GM12878 (cell line): Measurements from ENCODE around the gene PLA2G15. TPM values are rescaled to one million over a fixed set of nuclear protein-coding genes. Genes with fewer than 3 reads are reported as not detected.

Experiments
- ATF2 ChIP-seq: IDR thresholded peaks from 2 replicates; pipeline ENCODE4 v1.6.1; 2012; ENCODE audit warnings: low read length, inconsistent platforms
- BCL11A ChIP-seq: IDR thresholded peaks from 2 replicates; pipeline ENCODE4 v1.6.1; 2011; ENCODE audit warnings: low read depth, low read length
- CBX3 ChIP-seq: fragments of 200-600 bp; sonication (generic); IDR thresholded peaks from 2 replicates; pipeline ENCODE4 v1.6.1; 2016; ENCODE audit warnings: low read depth, borderline replicate concordance
- CHD1 ChIP-seq: IDR thresholded peaks from 2 replicates; pipeline ENCODE4 v1.6.1; 2012; ENCODE audit warnings: low read depth, low read length, improper control_type of control experiment
- ESRRA ChIP-seq: IDR thresholded peaks from 2 replicates; pipeline ENCODE4 v1.6.1; 2012; ENCODE audit warnings: mild to moderate bottlenecking, low read length, improper control_type of control experiment
- FOXM1 ChIP-seq: IDR thresholded peaks from 2 replicates; pipeline ENCODE4 v1.6.1; 2012; ENCODE audit warnings: low read depth, mild to moderate bottlenecking, inconsistent platforms, low read length, moderate library complexity
- PML ChIP-seq: IDR thresholded peaks from 2 replicates; pipeline ENCODE4 v1.6.1; 2012; ENCODE audit warnings: low read length, inconsistent platforms
- POLR2AphosphoS2 ChIP-seq: IDR thresholded peaks from 2 replicates; pipeline ENCODE4 v1.6.1; 2011; ENCODE audit warnings: low read depth, mild to moderate bottlenecking, low read length, improper control_type of control experiment, moderate library complexity
- PRDM15 ChIP-seq: fragments of 450-650 bp; formaldehyde crosslinking; IDR thresholded peaks from 2 replicates; pipeline ENCODE4 v1.4.0; 2020; ENCODE audit warnings: mild to moderate bottlenecking, moderate library complexity
- RCOR1 ChIP-seq: conservative IDR thresholded peaks from 2 replicates; pipeline ENCODE4 v1.6.1; 2012; ENCODE audit warnings: low read depth, low read length, improper control_type of control experiment
- SIX5 ChIP-seq: IDR thresholded peaks from 2 replicates; pipeline ENCODE4 v1.6.1; 2011; ENCODE audit warnings: mild to moderate bottlenecking, low read depth, low read length, moderate library complexity; ENCODE audit not compliant: severe bottlenecking
- SMC3 ChIP-seq: IDR thresholded peaks from 2 replicates; pipeline ENCODE4 v1.6.1; 2011; ENCODE audit warnings: low read length, improper control_type of control experiment, borderline replicate concordance
- SPI1 ChIP-seq: IDR thresholded peaks from 2 replicates; pipeline ENCODE4 v1.6.1; 2011; ENCODE audit warnings: low read depth, mild to moderate bottlenecking, low read length, moderate library complexity, borderline replicate concordance; ENCODE audit not compliant: insufficient read depth
- YBX1 ChIP-seq: fragments of 450-650 bp; IDR thresholded peaks from 2 replicates; pipeline ENCODE4 v1.6.1; 2016; ENCODE audit warnings: antibody characterized with exemption
- YY1 ChIP-seq: IDR thresholded peaks from 2 replicates; pipeline ENCODE4 v1.6.1; 2011; ENCODE audit warnings: low read depth, mild to moderate bottlenecking, low read length
- ZBTB40 ChIP-seq: fragments of 450-650 bp; IDR thresholded peaks from 2 replicates; pipeline ENCODE4 v1.6.1; 2016; ENCODE audit warnings: mild to moderate bottlenecking, moderate library complexity, borderline replicate concordance
- ZNF217 ChIP-seq: fragments of 450-650 bp; IDR thresholded peaks from 2 replicates; pipeline ENCODE4 v1.6.1; 2017; ENCODE audit warnings: antibody characterized with exemption, mild to moderate bottlenecking
- ZNF274 ChIP-seq: IDR thresholded peaks from one replicate; pipeline ENCODE4 v1.8.0; 2011; ENCODE audit not compliant: insufficient read length, insufficient read depth
- ZSCAN29 ChIP-seq: fragments of 450-650 bp; IDR thresholded peaks from 2 replicates; pipeline ENCODE4 v1.6.1; 2017; ENCODE audit warnings: mild to moderate bottlenecking, moderate library complexity
- polyA plus RNA-seq, 11 experiments: library from polyadenylated mRNA; depleted of rRNA in 4 of 11; unstranded in 6 of 11; stranded (reverse) in 5 of 11; fragments of >200 nt; fragmentation: Nextera tagmentation in 4 of 11; fragmentation: Illumina TruSeq in 1 of 11; extraction: Ambion mirVana in 4 of 11; extraction: Trizol in 1 of 11; gene quantifications; 1 replicate in 1 of 11; 2 replicates in 10 of 11; pipeline versions ENCODE4 v1.2.1 to v1.2.3, GENCODE V29; 2011 to 2016; ENCODE audit warnings: inconsistent platforms in 2 of 11, missing spikeins in 2 of 11, low read depth in 1 of 11
- total RNA-seq, 4 experiments: library from RNA; depleted of rRNA in 3 of 4; stranded (reverse); fragments of >200 nt in 3 of 4; fragmentation: Illumina TruSeq in 1 of 4; extraction: Trizol in 1 of 4; gene quantifications; 2 replicates each; pipeline versions ENCODE4 v1.2.1 to v1.2.3, GENCODE V29; 2013 to 2021

PLA2G15 gene
- total and polyA plus RNA-seq, 10 of the 15 experiments (the other 5 are each of a cell fraction or from before 2014, with no cell fraction given), result 0.31 to 9.4 (median 6.8) TPM

GRCh38 chr16:68244903-68245853, at the start of gene PLA2G15 (continued):
- TF ChIP-seq ZSCAN29 (no peak), BCL11A (no peak), ZBTB40 (peak; percentile 34; the same call in 1 of the 2 replicates), YBX1 (no peak), ESRRA (no peak), ZNF274 (no peak), RCOR1 (no peak), ZNF217 (no peak), CHD1 (no peak), CBX3 (no peak), YY1 (peak; percentile 82), FOXM1 (no peak), SMC3 (no peak), ATF2 (no peak), SIX5 (no peak), POLR2AphosphoS2 (0 out of 2 replicates have a peak, but pooled peaks have one; percentile 68), PML (no peak), PRDM15 (CRISPR knock-in tag) (no peak), SPI1 (peak; percentile 69)
